Measurements from ENCODE around the gene OR51B6.

DNA sequence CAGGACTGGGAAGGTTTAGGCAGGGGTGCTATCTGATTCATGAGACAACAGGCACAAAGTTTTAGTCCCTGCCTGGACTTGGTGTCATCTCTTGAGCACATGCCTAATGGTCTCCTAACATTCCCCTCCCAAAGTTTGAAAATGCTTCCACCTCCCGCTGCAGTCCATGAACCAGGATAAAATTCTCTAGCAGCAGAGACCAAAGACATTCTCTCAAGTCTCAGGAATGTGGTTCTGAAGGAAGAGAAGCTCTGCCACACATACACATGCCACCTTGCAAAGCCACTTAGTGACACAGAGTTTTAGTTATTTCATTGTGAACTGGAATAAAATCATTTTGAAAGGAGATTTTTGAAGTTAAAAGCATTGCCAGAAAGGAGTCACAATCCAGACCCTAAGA is 15.5 kb downstream of the OR51B6 start:
- TF ChIP-seq POLR2A (IDR thresholded peaks at IDR 0.05; ENCODE audit: insufficient read depth in 1 of 2, low read depth in 2 of 2, low read length in 2 of 2) = no peak
- no peak for TF ChIP-seq HCFC1 (IDR thresholded peaks at IDR 0.05; ENCODE audit: low read depth, low read length)
